ENCODE measurements around the gene OR1D5. TPM values are rescaled to one million over a fixed set of nuclear protein-coding genes. Genes with fewer than 3 reads are reported as not detected.
"Not testable (repeated sequence)": the region's sequence is repeated elsewhere in the genome, so short reads cannot be mapped to it uniquely, and the experiment has no call there.

OR1D5 gene
- not detected for total RNA-seq

- CTCF ChIA-PET; H3K36me3 Mint-ChIP-seq; H3K4me1 Mint-ChIP-seq; H3K4me3 Mint-ChIP-seq; H3K9me3 Mint-ChIP-seq (ENCODE audit: low read depth); DNase-seq; ATAC-seq; H3K27ac Mint-ChIP-seq; H3K27me3 Mint-ChIP-seq: not testable (repeated sequence)
Observed at GRCh38 chr17:3063507-3063906, at the start of gene OR1D5. Gene OR1D5, minus strand, starts transcription at chr17:3063607. Its CDS starts 0 bp downstream, at chr17:3063607.

- Mint-ChIP-seq H3K4me1 (no peaks in the 10 kb centered on the region), H3K27ac (no peak within 1 kb of the TSS), H3K36me3 (no peaks in the 10 kb centered on the region), H3K4me3 (no peak within 1 kb of the TSS), H3K9me3 (ENCODE audit: low read depth) (peaks cover 6% of the 10 kb centered on the region), H3K27me3 (peaks cover 14% of the 10 kb centered on the region)
- CTCF ChIA-PET = no interaction called here
- DNase-seq = no peak
- no peak for ATAC-seq
Observed at GRCh38 chr17:3104322-3104721, 40.9 kb upstream of the OR1D5 start, which contains the start of gene OR1D2. Gene OR1D2, minus strand, starts transcription at chr17:3104422. Its CDS starts 11,426 bp downstream, at chr17:3092996.

- H3K4me3 Mint-ChIP-seq; DNase-seq; H3K4me1 Mint-ChIP-seq; ATAC-seq; H3K36me3 Mint-ChIP-seq; H3K9me3 Mint-ChIP-seq (ENCODE audit: low read depth); CTCF ChIA-PET; H3K27ac Mint-ChIP-seq: not testable (repeated sequence)
- peaks cover 20% of the 10 kb centered on the region for H3K27me3 Mint-ChIP-seq
Observed at GRCh38 chr17:3073850-3074249, 10.4 kb upstream of the OR1D5 start.

GRCh38 chr17:3065192-3065591, 1.8 kb upstream of the OR1D5 start:
- H3K27ac Mint-ChIP-seq; ATAC-seq; H3K27me3 Mint-ChIP-seq; H3K9me3 Mint-ChIP-seq (ENCODE audit: low read depth); CTCF ChIA-PET; DNase-seq; H3K4me1 Mint-ChIP-seq; H3K4me3 Mint-ChIP-seq; H3K36me3 Mint-ChIP-seq: not testable (repeated sequence)

- H3K4me3 Mint-ChIP-seq, ATAC-seq: not testable (repeated sequence)
Observed at GRCh38 chr17:3062824-3063377, 506 bp downstream of the OR1D5 start.

GRCh38 chr17:3054868-3055267, 8.5 kb downstream of the OR1D5 start:
- H3K27me3 Mint-ChIP-seq; DNase-seq; CTCF ChIA-PET; ATAC-seq; H3K27ac Mint-ChIP-seq; H3K9me3 Mint-ChIP-seq (ENCODE audit: low read depth); H3K36me3 Mint-ChIP-seq; H3K4me1 Mint-ChIP-seq; H3K4me3 Mint-ChIP-seq: not testable (repeated sequence)

More at GRCh38 chr17:3062824-3063377, 506 bp downstream of the OR1D5 start:
- CTCF ChIA-PET; H3K27me3 Mint-ChIP-seq; H3K27ac Mint-ChIP-seq; H3K9me3 Mint-ChIP-seq (ENCODE audit: low read depth); H3K36me3 Mint-ChIP-seq; DNase-seq; H3K4me1 Mint-ChIP-seq: not testable (repeated sequence)

DNA sequence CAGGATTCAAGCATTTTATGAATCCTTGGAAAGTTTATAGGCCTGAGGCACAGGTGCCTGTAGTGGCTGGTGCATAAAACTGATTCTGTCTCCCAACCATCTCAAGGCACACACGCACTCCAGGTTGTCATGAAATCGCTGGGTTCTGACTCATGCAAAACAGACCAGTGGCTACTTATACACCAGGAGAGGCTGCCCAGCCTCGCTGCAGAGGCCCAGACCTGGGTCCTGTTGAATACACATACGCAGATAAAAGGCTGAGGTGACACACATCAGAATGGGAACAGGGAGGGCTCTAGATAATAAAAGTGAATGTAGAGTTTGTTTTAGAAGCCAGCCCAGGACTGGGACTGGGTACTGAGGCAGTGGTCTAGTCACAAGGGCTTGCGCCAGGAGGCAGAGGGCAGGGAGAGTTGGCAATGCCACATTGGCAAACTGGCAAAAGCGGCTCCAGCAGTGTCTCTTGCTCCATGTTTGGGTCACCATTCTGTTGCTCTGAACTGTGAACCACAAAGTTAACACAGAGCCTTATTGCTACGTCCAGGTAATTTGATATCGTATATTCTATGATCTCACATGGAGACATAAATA, 13.6 kb downstream of the OR1D5 start:
- Mint-ChIP-seq H3K36me3 (no peaks in the 10 kb centered on the region), H3K4me1 (peaks cover 11% of the 10 kb centered on the region), H3K4me3 (peak overlapping the region; percentile 89), H3K27ac (no peak overlapping the region), H3K9me3 (ENCODE audit: low read depth) (no peaks in the 10 kb centered on the region), H3K27me3 (peaks cover 4% of the 10 kb centered on the region)
- ATAC-seq (no peak), DNase-seq (no peak)
- CTCF ChIA-PET = interaction anchor here (0.9 to 1.3 kb wide), 3 partner anchors 261 to 687 kb away, joined by 3 to 4 read pairs (median 4); no protein-coding TSS in a partner anchor

DNA sequence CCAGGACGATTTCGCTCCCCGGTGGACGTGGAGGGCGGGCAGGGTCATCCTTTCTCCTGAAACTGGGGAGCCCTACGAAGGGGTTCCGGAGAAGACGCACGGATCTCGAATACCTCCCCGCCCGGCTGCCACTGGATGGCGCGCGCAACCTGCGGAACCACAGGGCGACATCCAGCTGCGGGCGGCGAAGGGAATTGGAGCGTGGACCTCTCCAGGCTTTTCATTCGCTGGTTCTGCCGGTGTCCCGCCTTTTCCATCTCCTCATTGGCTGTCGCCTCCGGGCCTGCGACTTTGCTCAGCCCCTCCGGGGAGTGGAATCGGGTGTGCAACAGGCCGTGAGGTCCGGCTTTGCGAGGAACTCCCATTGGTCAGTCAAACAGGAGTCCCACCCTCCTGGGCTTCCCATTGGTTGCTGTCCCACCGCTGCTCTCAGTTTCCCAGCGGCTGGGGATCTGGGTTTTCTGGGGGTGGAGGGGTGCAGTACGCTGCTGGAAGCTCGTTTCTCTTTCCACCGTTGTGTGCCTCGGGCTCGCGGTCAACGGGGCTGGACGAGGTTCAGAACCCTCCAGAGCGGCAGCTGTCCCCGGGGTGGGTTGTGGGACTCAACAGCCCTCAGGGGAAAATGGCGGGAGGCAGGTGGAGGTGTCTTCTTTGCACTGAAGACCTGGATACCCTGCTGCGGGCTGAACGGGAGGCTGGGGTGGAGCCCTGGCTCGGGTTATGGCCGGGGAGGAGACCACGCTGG, 14.5 kb downstream of the OR1D5 start:
- Mint-ChIP-seq H3K27ac (peak overlapping the region; percentile 86), H3K36me3 (no peaks in the 10 kb centered on the region), H3K4me1 (peaks cover 11% of the 10 kb centered on the region), H3K9me3 (ENCODE audit: low read depth) (peaks cover 3% of the 10 kb centered on the region), H3K27me3 (peaks cover 4% of the 10 kb centered on the region), H3K4me3 (peak overlapping the region; percentile 89)
- ATAC-seq = peak; percentile 99
- CTCF ChIA-PET = interaction anchor here (0.5 to 1.4 kb wide), 13 partner anchors 9 to 688 kb away, joined by 3 to 5 read pairs (median 3); partner anchors contain the start of gene SHPK
- peak; percentile 95 for DNase-seq

GRCh38 chr17:3046753-3047152, 16.7 kb downstream of the OR1D5 start:
- H3K36me3 Mint-ChIP-seq = no peaks in the 10 kb centered on the region
- CTCF ChIA-PET = no interaction called here
- no peak overlapping the region for H3K27ac Mint-ChIP-seq
- peaks cover 3% of the 10 kb centered on the region for H3K9me3 Mint-ChIP-seq (ENCODE audit: low read depth)
- ATAC-seq = no peak
- peaks cover 11% of the 10 kb centered on the region for H3K4me1 Mint-ChIP-seq
- no peak overlapping the region for H3K4me3 Mint-ChIP-seq
- peaks cover 4% of the 10 kb centered on the region for H3K27me3 Mint-ChIP-seq
- DNase-seq = no peak

- H3K4me3 Mint-ChIP-seq = no peak overlapping the region
- H3K9me3 Mint-ChIP-seq (ENCODE audit: low read depth) = peaks cover 3% of the 10 kb centered on the region
- no peaks in the 10 kb centered on the region for H3K36me3 Mint-ChIP-seq
- peaks cover 5% of the 10 kb centered on the region for H3K4me1 Mint-ChIP-seq
- DNase-seq (no peak), ATAC-seq (no peak)
- H3K27me3 Mint-ChIP-seq = no peaks in the 10 kb centered on the region
- no peak overlapping the region for H3K27ac Mint-ChIP-seq
- CTCF ChIA-PET = interaction anchor here (0.7 kb wide), 1 partner anchor 587 kb away, joined by 3 read pairs; no protein-coding TSS in a partner anchor
Observed at GRCh38 chr17:3043737-3044365, 19.6 kb downstream of the OR1D5 start.

- Mint-ChIP-seq H3K27me3 (no peaks in the 10 kb centered on the region), H3K4me3 (no peak overlapping the region), H3K4me1 (no peaks in the 10 kb centered on the region), H3K27ac (no peak overlapping the region), H3K9me3 (ENCODE audit: low read depth) (peaks cover 3% of the 10 kb centered on the region), H3K36me3 (no peaks in the 10 kb centered on the region)
- no peak for ATAC-seq
- CTCF ChIA-PET = interaction anchor here (0.8 kb wide), 1 partner anchor 28 kb away, joined by 3 read pairs; no protein-coding TSS in a partner anchor
- DNase-seq = peak; percentile 14
Observed at GRCh38 chr17:3040882-3041281, 22.5 kb downstream of the OR1D5 start.

DNA sequence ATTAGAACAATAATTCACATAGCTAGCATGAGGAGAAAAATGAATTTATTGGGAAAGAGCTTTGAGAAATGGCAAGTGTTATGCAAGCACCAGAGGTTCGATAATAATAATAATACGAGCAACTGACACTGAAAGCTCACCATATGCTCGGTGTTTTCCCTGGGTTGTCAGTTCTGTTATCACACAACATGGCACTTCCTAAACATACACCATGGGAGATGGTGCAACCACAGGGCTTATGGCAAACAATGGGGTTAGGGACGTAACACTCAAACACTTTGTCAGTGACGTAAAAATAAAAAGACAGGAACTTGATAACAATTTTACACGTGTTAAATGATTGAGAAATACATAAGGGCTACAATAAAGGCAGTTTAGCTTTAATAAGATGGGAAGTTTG, 23.7 kb downstream of the OR1D5 start:
- Mint-ChIP-seq H3K4me1 (no peaks in the 10 kb centered on the region), H3K27ac (no peak overlapping the region), H3K9me3 (ENCODE audit: low read depth) (peaks cover 3% of the 10 kb centered on the region), H3K27me3 (no peaks in the 10 kb centered on the region), H3K4me3 (no peak overlapping the region), H3K36me3 (no peaks in the 10 kb centered on the region)
- no peak for ATAC-seq
- CTCF ChIA-PET = interaction anchor here (0.6 to 0.7 kb wide), 3 partner anchors 8 to 246 kb away, joined by 3 read pairs; no protein-coding TSS in a partner anchor
- DNase-seq = no peak

- H3K36me3 Mint-ChIP-seq = no peaks in the 10 kb centered on the region
- CTCF ChIA-PET = no interaction called here
- no peaks in the 10 kb centered on the region for H3K27me3 Mint-ChIP-seq
- no peaks in the 10 kb centered on the region for H3K4me1 Mint-ChIP-seq
- H3K27ac Mint-ChIP-seq = no peak overlapping the region
- no peak overlapping the region for H3K4me3 Mint-ChIP-seq
- peak; percentile 11 for DNase-seq
- H3K9me3 Mint-ChIP-seq (ENCODE audit: low read depth) = no peaks in the 10 kb centered on the region
- no peak for ATAC-seq
Observed at GRCh38 chr17:3038941-3039340, 24.5 kb downstream of the OR1D5 start.
